ENCODE results near the gene TMEM178B.

DNA sequence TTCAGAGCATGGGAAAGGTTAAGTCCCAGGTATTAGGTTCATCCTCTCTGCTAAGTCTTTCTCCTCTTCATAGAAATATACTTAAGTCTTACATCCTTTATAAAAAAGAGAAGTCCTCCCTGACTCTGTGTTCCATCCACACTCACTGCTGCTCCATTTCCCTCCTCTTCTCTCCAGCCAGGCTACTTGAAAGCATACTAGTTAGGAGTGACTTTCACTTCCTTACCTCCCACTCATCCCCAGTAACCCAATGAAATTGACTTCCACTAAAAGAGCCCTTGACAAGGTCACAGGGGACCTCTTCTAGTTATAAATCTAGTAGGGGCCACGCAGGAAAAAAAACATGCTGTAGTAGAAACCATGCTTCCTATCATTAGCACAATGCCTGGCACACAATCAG lies 344.2 kb downstream of the TMEM178B start:
- TF ChIP-seq, protein P1, sequence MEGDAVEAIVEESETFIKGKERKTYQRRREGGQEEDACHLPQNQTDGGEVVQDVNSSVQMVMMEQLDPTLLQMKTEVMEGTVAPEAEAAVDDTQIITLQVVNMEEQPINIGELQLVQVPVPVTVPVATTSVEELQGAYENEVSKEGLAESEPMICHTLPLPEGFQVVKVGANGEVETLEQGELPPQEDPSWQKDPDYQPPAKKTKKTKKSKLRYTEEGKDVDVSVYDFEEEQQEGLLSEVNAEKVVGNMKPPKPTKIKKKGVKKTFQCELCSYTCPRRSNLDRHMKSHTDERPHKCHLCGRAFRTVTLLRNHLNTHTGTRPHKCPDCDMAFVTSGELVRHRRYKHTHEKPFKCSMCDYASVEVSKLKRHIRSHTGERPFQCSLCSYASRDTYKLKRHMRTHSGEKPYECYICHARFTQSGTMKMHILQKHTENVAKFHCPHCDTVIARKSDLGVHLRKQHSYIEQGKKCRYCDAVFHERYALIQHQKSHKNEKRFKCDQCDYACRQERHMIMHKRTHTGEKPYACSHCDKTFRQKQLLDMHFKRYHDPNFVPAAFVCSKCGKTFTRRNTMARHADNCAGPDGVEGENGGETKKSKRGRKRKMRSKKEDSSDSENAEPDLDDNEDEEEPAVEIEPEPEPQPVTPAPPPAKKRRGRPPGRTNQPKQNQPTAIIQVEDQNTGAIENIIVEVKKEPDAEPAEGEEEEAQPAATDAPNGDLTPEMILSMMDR (IDR thresholded peaks at IDR 0.05), result no peak
- TF ChIP-seq POLR2A (IDR thresholded peaks at IDR 0.05), result no peak
- TF ChIP-seq EP300 (IDR thresholded peaks at IDR 0.05), result no peak

Measured in ovary (tissue), 3 donors.